ENCODE data around the gene UQCRC1. TPM values are rescaled to one million over a fixed set of nuclear protein-coding genes. Genes with fewer than 3 reads are reported as not detected.

UQCRC1 gene
- total RNA-seq, 1 donor from 2014 or later, result 1,236 TPM

- ATAC-seq (peak; percentile 98), DNase-seq (peak; percentile 99)
- intact Hi-C loops (cut with micrococcal nuclease), result no loop called here
These were observed 26.0 kb upstream of the UQCRC1 start, which contains the start of gene SLC26A6 for GRCh38 chr3:48635222-48636021. Gene SLC26A6, minus strand, starts transcription at chr3:48635461. Its CDS starts 68 bp downstream, at chr3:48635393.

GRCh38 chr3:48634661-48635221, 25.3 kb upstream of the UQCRC1 start:
- DNase-seq (peak; percentile 74), ATAC-seq (peak; percentile 55)
- intact Hi-C loops (cut with micrococcal nuclease), result no loop called here

- ATAC-seq, result no peak
- DNase-seq, result no peak
- intact Hi-C loops (cut with micrococcal nuclease), result no loop called here
These were observed 24.3 kb upstream of the UQCRC1 start for GRCh38 chr3:48633743-48634142.

- ATAC-seq (no peak), DNase-seq (no peak)
- intact Hi-C loops (cut with micrococcal nuclease), result no loop called here
These were observed 23.8 kb upstream of the UQCRC1 start for GRCh38 chr3:48633256-48633655.

- no peak for DNase-seq
- ATAC-seq, result no peak
- intact Hi-C loops (cut with micrococcal nuclease), result no loop called here
These were observed 22.3 kb upstream of the UQCRC1 start for GRCh38 chr3:48631516-48632448.

GRCh38 chr3:48630833-48631232, 21.4 kb upstream of the UQCRC1 start:
- intact Hi-C loops (cut with micrococcal nuclease), result no loop called here
- DNase-seq (no peak), ATAC-seq (no peak)

- intact Hi-C loops (cut with micrococcal nuclease), result no loop called here
- DNase-seq (no peak), ATAC-seq (no peak)
These were observed 21.0 kb upstream of the UQCRC1 start for GRCh38 chr3:48630407-48630806.

GRCh38 chr3:48629894-48630293, 20.4 kb upstream of the UQCRC1 start:
- ATAC-seq, result no peak
- intact Hi-C loops (cut with micrococcal nuclease), result no loop called here
- no peak for DNase-seq

- ATAC-seq (no peak), DNase-seq (no peak)
- intact Hi-C loops (cut with micrococcal nuclease), result no loop called here
These were observed 19.0 kb upstream of the UQCRC1 start for GRCh38 chr3:48628277-48629017.

- DNase-seq, result no peak
- intact Hi-C loops (cut with micrococcal nuclease), result no loop called here
- no peak for ATAC-seq
These were observed 16.2 kb upstream of the UQCRC1 start for GRCh38 chr3:48625600-48625999.

GRCh38 chr3:48624767-48625166, 15.3 kb upstream of the UQCRC1 start:
- DNase-seq (no peak), ATAC-seq (no peak)
- intact Hi-C loops (cut with micrococcal nuclease), result no loop called here

GRCh38 chr3:48623851-48624547, 14.6 kb upstream of the UQCRC1 start:
- ATAC-seq (no peak), DNase-seq (no peak)
- intact Hi-C loops (cut with micrococcal nuclease), result no loop called here

GRCh38 chr3:48621461-48621869, 12.0 kb upstream of the UQCRC1 start, which contains the start of gene TMEM89:
Gene TMEM89, minus strand, starts transcription at chr3:48621769. Its CDS starts 13 bp downstream, at chr3:48621756.
- no peak for ATAC-seq
- no peak for DNase-seq
- intact Hi-C loops (cut with micrococcal nuclease), result no loop called here

GRCh38 chr3:48619541-48620524, 10.4 kb upstream of the UQCRC1 start:
- no peak for DNase-seq
- no peak for ATAC-seq
- intact Hi-C loops (cut with micrococcal nuclease), result no loop called here

- intact Hi-C loops (cut with micrococcal nuclease), result no loop called here
- ATAC-seq (no peak), DNase-seq (no peak)
These were observed 8.1 kb upstream of the UQCRC1 start for GRCh38 chr3:48617559-48617958.

GRCh38 chr3:48614044-48614443, 4.6 kb upstream of the UQCRC1 start:
- ATAC-seq, result no peak
- no peak for DNase-seq
- intact Hi-C loops (cut with micrococcal nuclease), result no loop called here

GRCh38 chr3:48612309-48612708, 2.9 kb upstream of the UQCRC1 start:
- intact Hi-C loops (cut with micrococcal nuclease), result no loop called here
- ATAC-seq (no peak), DNase-seq (no peak)
